H54 (cell line): ENCODE measurements around the gene ANXA8.

Experiments used
- DNase-seq: peaks from one replicate; pipeline ENCODE4 v3.0.0; 2011; ENCODE audit warnings: low spot score, mixed read lengths; ENCODE audit not compliant: insufficient read length
- FAIRE-seq: peaks from 3 replicates; lab custom pipeline; 2011; peaks lifted over from hg19 to GRCh38; lab: Jason Lieb, UNC
- POLR2A ChIP-seq: IDR thresholded peaks from 2 replicates; pipeline ENCODE4 v1.6.1; 2011; ENCODE audit warnings: low read depth, mild to moderate bottlenecking, low read length

The ANXA8 gene

GRCh38 chr10:47453141-47454007, 30.5 kb downstream of the ANXA8 start:
- no peak for FAIRE-seq
- no peak for TF ChIP-seq POLR2A
- DNase-seq = no peak

GRCh38 chr10:47452495-47453140, 31.3 kb downstream of the ANXA8 start:
- TF ChIP-seq POLR2A = no peak
- DNase-seq = no peak
- FAIRE-seq = no peak

GRCh38 chr10:47451998-47452494, 31.9 kb downstream of the ANXA8 start:
- no peak for FAIRE-seq
- TF ChIP-seq POLR2A = no peak
- DNase-seq = no peak

DNA sequence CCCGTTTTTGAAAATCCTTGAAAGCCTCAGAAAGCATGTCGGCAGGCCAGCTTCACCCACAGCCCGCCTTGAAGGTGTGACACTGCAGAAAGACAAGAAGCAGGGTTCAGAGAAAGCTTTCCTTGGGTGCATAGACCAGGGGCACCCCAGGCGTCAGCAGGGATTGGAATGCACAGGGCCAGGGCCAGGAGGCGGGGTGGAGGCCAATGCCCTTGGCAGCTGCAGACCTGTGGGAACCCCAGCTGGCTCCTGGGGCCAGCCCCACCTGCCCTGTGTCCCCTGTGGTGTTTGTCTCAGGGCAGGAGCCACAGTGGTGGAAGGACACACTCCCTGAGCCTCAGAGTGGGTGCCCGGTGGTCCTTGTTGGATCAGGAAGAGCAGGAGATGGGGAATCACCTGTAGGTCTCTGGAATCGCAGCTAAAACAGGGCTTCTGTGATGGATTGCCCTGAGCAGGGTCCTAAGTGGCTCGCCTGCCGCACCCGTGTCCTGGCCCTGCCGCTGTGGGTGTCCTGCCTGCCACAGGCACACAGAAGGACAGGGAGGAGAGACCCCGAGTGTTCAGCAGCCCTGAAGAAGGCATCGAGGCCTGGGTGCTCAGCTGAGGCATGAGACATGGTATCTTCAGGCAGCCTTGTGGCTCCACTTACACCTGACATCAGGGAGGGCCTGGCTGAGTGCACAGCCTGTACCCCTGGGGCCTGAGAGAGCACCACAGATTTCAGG, 32.5 kb downstream of the ANXA8 start:
- TF ChIP-seq POLR2A = no peak
- DNase-seq = no peak
- FAIRE-seq = no peak

DNA sequence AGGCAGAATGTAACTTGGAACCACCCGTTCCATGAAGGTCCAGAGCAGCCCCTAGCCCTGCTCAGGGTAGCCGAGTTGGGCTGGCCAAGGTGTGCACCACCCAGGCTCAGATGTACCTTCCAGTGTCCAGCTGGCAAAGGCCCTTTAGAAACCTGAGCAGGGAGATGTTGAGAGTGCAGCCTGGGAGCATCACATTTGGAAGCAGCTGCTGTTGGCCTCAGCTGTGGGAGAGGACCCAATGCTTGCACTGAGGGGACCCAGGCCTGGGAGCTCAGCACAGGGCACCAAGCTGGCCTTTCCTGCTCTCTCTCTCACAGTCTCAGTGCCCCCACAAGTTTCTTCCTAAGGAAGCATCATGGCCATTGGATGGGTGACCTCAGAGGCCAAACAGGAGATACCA, 33.5 kb downstream of the ANXA8 start:
- no peak for TF ChIP-seq POLR2A
- no peak for DNase-seq
- FAIRE-seq = no peak

DNA sequence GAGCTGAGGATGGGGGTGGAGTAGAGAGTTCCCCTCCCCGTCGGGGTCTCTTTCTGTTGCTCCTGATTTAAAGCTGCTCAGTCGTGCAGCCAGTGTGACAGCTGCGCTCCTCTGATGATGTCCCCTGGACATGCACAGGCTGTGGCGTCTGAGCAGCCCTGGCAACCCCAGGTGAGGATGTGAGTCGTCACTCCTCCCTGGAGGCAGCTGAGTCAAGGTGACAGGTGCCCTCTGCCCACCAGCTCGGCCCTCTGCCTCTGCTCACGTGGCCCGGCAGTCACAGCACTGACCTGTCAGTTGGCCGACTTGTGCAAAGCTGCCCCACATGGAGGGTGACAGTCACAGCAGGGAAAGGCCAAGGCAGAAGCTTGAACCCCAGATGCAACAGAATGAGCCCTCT, 33.9 kb downstream of the ANXA8 start:
- TF ChIP-seq POLR2A = no peak
- FAIRE-seq (no peak), DNase-seq (no peak)

GRCh38 chr10:47449102-47449978, 34.6 kb downstream of the ANXA8 start:
- no peak for TF ChIP-seq POLR2A
- FAIRE-seq (no peak), DNase-seq (no peak)

- TF ChIP-seq POLR2A = no peak
- FAIRE-seq = no peak
These were observed 36.2 kb downstream of the ANXA8 start for GRCh38 chr10:47447705-47448104.

DNA sequence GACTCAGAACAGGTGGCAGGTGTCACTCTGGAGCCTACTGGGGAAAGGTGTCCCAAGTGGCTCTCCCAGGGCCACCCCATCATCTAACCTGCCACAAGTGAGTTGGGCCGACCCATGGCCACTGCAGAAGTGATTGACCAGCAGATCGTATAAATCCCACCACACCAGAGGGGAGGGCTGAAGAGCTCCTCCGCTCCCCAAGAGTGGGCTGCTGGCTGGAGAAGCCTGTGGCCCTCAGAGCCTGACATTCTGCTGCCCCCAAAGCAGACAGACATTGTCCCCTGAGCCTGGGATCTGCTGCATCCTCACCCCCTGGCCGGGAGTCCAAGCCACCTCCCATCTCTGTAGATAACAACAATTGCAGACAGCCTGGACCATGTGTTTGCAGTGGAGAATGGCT, 36.7 kb downstream of the ANXA8 start:
- no peak for DNase-seq
- no peak for FAIRE-seq
- TF ChIP-seq POLR2A = no peak

More at GRCh38 chr10:47447705-47448104, 36.2 kb downstream of the ANXA8 start:
- no peak for DNase-seq

DNA sequence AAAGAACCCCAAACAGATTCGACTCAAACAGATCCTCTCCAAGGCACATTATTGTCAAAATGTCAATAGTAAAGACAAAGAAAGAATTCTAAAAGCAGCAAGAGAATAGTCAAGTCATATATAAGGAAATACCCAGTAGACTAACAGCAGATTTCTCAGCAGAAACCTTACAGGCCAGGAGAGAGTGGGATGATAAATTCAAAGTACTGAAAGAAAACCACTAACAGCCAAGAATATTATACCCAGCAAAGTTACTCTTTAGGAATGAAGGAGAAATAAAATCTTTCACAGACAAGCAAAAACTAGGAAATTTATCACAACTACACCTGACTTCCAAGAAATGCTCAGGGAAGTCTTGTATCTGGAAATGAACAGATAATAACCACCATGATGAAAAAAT, 38.2 kb downstream of the ANXA8 start:
- TF ChIP-seq POLR2A = no peak
- FAIRE-seq (no peak), DNase-seq (no peak)

DNA sequence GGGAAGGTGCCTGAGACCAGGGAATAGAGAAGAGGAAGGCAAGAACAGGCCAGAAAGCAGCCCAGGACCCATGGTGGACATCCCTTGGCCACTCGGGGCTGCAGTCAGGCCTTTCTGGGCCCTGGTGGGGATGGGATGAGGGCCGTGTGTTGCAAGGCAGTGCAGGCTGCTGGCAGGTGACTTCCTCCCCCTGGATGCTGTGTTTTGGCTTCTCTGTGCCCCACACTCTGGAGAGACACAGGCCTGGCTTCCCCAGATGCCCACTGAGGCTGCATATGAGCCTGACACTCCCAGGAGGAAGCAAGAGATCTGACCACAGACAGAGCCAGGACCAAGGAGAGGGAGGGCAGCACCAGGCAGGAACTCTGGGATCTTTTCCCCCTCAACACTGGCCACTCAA, 39.9 kb downstream of the ANXA8 start:
- FAIRE-seq (no peak), DNase-seq (no peak)
- TF ChIP-seq POLR2A = no peak

- no peak for TF ChIP-seq POLR2A
- DNase-seq (no peak), FAIRE-seq (no peak)
These were observed 40.8 kb downstream of the ANXA8 start for GRCh38 chr10:47443145-47443544.

GRCh38 chr10:47442351-47442750, 41.6 kb downstream of the ANXA8 start:
- no peak for TF ChIP-seq POLR2A
- FAIRE-seq (no peak), DNase-seq (no peak)
